ENCODE results near the gene PPCDC. TPM values are rescaled to one million over a fixed set of nuclear protein-coding genes. Genes with fewer than 3 reads are reported as not detected.

The PPCDC gene
- total and polyA plus RNA-seq, 4 experiments from 2014 or later, result 8.5 to 15.2 (median 13.3) TPM

- Mint-ChIP-seq H3K36me3 (no peaks in the 10 kb centered on the region), H3K4me3 (no peak overlapping the region), H3K4me1 (peaks cover 0 to 6% (median 1%) of the 10 kb centered on the region in 4 donors), H3K9me3 (no peaks in the 10 kb centered on the region), H3K27ac (no peak overlapping the region), H3K27me3 (peaks cover 6 to 7% of the 10 kb centered on the region in 2 donors)
- DNase-seq, result no peak
- Histone ChIP-seq H3K27ac (ENCODE audit: low read depth, low read length) (no peak overlapping the region), H3K27me3 (ENCODE audit: insufficient read depth, low read length) (no peaks in the 10 kb centered on the region), H3K4me1 (ENCODE audit: insufficient read depth, low read length) (no peaks in the 10 kb centered on the region), H3K36me3 (ENCODE audit: insufficient read depth, low read length) (no peaks in the 10 kb centered on the region), H3K4me3 (ENCODE audit: low read length in 2 of 2) (no peak overlapping the region), H3K9me3 (ENCODE audit: control insufficient read depth in 1 of 2, low read length in 2 of 2) (no peaks in the 10 kb centered on the region)
- intact Hi-C loops (cut with micrococcal nuclease), result no loop called here
- ChIA-PET POLR2A (ENCODE audit: partially characterized antibody) (no interaction called here), CTCF (ENCODE audit: partially characterized antibody) (no interaction called here)
Observed at GRCh38 chr15:75008629-75009326, 14.6 kb upstream of the PPCDC start.

DNA sequence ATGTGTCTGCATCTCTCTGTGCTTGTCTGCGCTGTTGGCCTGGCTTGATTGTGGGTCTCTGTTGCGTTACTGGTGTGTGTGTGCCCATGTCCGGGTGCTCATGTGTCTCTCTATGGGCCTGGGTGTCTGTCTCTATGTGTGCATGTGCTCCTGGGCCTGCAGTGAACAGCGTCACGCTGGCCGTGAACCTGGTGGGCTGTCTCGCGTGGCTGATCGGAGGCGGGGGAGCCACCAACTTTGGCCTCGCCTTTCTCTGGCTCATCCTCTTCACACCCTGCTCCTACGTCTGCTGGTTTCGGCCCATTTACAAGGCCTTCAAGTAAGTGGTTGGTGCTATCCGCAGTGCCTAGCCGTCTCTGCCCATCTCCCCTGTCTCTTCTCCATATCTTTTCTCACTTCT lies 7.0 kb upstream of the PPCDC start:
- ChIA-PET POLR2A (ENCODE audit: partially characterized antibody) (no interaction called here), CTCF (ENCODE audit: partially characterized antibody) (no interaction called here)
- Mint-ChIP-seq H3K27me3 (peaks cover 0 to 2% of the 10 kb centered on the region in 2 donors), H3K4me3 (no peak overlapping the region), H3K4me1 (no peaks in the 10 kb centered on the region), H3K27ac (peak overlapping the region in 1 of 7 donors; percentile 18), H3K36me3 (no peaks in the 10 kb centered on the region), H3K9me3 (no peaks in the 10 kb centered on the region)
- Histone ChIP-seq H3K4me3 (ENCODE audit: low read length in 2 of 2) (no peak overlapping the region), H3K9me3 (ENCODE audit: control insufficient read depth in 1 of 2, low read length in 2 of 2) (no peaks in the 10 kb centered on the region), H3K36me3 (ENCODE audit: insufficient read depth, low read length) (no peaks in the 10 kb centered on the region), H3K4me1 (ENCODE audit: insufficient read depth, low read length) (no peaks in the 10 kb centered on the region), H3K27ac (ENCODE audit: low read depth, low read length) (no peak overlapping the region), H3K27me3 (ENCODE audit: insufficient read depth, low read length) (no peaks in the 10 kb centered on the region)
- intact Hi-C loops (cut with micrococcal nuclease), result no loop called here
- DNase-seq, result no peak

DNA sequence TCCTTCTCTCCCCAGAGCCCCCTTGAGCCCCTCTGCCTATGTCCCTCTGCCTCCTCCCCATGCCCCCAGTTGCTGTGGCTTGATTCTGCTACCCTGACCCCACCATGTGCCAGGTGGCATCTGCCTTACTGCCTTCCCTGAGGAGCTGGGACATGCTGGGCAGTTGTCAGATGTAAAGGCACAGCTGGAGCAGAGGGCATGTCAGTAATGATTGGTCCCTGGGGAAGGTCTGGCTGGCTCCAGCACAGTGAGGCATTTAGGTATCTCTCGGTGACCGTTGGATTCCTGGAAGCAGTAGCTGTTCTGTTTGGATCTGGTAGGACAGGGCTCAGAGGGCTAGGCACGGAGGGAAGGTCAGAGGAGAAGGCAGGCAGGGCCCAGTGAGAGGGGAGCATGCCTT lies 3.5 kb upstream of the PPCDC start:
- Mint-ChIP-seq H3K36me3 (peaks cover 0 to 7% of the 10 kb centered on the region in 2 donors), H3K27ac (no peak overlapping the region), H3K9me3 (no peaks in the 10 kb centered on the region), H3K27me3 (no peaks in the 10 kb centered on the region), H3K4me3 (no peak overlapping the region), H3K4me1 (peaks cover 6 to 21% (median 12%) of the 10 kb centered on the region in 4 donors)
- H3K9me3 ChIP-seq (ENCODE audit: control insufficient read depth in 1 of 2, low read length in 2 of 2), result no peaks in the 10 kb centered on the region
- intact Hi-C loops (cut with micrococcal nuclease), result loop anchor here (5.0 to 10.0 kb wide), 4 partner anchors 323 to 1025 kb away; partner anchors contain the start of genes EDC3, FBXO22, MAN2C1 and PML
- DNase-seq, result no peak
- ChIA-PET CTCF (ENCODE audit: partially characterized antibody) (interaction anchor here (1.6 kb wide), 1 partner anchor 9 kb away, joined by 5 read pairs; no protein-coding TSS in a partner anchor), POLR2A (ENCODE audit: partially characterized antibody) (no interaction called here)
- no peak overlapping the region for H3K27ac ChIP-seq (ENCODE audit: low read depth, low read length)
- H3K36me3 ChIP-seq (ENCODE audit: insufficient read depth, low read length), result no peaks in the 10 kb centered on the region
- peaks cover 16% of the 10 kb centered on the region for H3K4me1 ChIP-seq (ENCODE audit: insufficient read depth, low read length)
- no peaks in the 10 kb centered on the region for H3K27me3 ChIP-seq (ENCODE audit: insufficient read depth, low read length)
- H3K4me3 ChIP-seq (ENCODE audit: low read length in 2 of 2), result no peak overlapping the region

GRCh38 chr15:75021341-75021740 lies 2.0 kb upstream of the PPCDC start:
- ChIA-PET CTCF (ENCODE audit: partially characterized antibody) (no interaction called here), POLR2A (ENCODE audit: partially characterized antibody) (no interaction called here)
- no peaks in the 10 kb centered on the region for H3K36me3 ChIP-seq (ENCODE audit: insufficient read depth, low read length)
- H3K27me3 ChIP-seq (ENCODE audit: insufficient read depth, low read length), result no peaks in the 10 kb centered on the region
- DNase-seq, result no peak
- no peak overlapping the region for H3K4me3 ChIP-seq (ENCODE audit: low read length in 2 of 2)
- no peaks in the 10 kb centered on the region for H3K9me3 Mint-ChIP-seq
- H3K4me1 ChIP-seq (ENCODE audit: insufficient read depth, low read length), result peaks cover 20% of the 10 kb centered on the region
- peaks cover 9 to 28% (median 18%) of the 10 kb centered on the region in 4 donors for H3K4me1 Mint-ChIP-seq
- H3K27ac Mint-ChIP-seq, result no peak overlapping the region
- peaks cover 0 to 7% of the 10 kb centered on the region in 2 donors for H3K36me3 Mint-ChIP-seq
- H3K9me3 ChIP-seq (ENCODE audit: control insufficient read depth in 1 of 2, low read length in 2 of 2), result no peaks in the 10 kb centered on the region
- no peaks in the 10 kb centered on the region for H3K27me3 Mint-ChIP-seq
- no peak overlapping the region for H3K27ac ChIP-seq (ENCODE audit: low read depth, low read length)
- H3K4me3 Mint-ChIP-seq, result peak overlapping the region in 1 of 8 donors; percentile 64
- intact Hi-C loops (cut with micrococcal nuclease), result loop anchor here (5.0 to 10.0 kb wide), 4 partner anchors 324 to 1027 kb away; partner anchors contain the start of genes EDC3, FBXO22, MAN2C1 and PML

DNA sequence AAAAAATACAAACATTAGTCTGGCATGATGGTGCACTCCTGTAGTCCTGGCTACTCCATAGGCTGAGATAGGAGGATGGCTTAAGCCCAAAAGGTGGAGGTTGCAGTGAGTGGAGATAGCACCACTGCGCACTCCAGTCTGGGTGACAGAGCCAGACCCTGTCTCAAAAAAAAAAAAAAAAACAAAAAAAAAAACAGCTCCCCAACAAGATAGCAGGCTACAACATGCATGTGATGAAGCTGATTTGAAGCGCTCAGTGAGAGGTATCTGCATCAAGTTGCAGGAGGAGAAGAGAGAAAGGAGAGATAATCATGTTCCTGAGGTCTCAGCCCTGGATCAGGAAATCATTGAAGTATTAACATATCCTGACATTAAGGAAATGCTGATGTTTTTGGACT lies 608 bp upstream of the PPCDC start:
- intact Hi-C loops (cut with micrococcal nuclease), result loop anchor here (1.0 to 10.0 kb wide), 9 partner anchors 28 to 1028 kb away; partner anchors contain the start of genes COX5A, EDC3, FBXO22 and MAN2C1
- H3K4me3 Mint-ChIP-seq, result peak overlapping the region; percentile 92 to 99 (median 96)

GRCh38 chr15:75023872-75024636 lies 664 bp downstream of the PPCDC start:
- CTCF ChIA-PET (ENCODE audit: partially characterized antibody), result interaction anchor here (0.6 to 8.4 kb wide), 5 partner anchors 43 to 483 kb away, joined by 3 to 126 read pairs (median 3); partner anchors contain the start of gene C15orf39
- Mint-ChIP-seq H3K4me1 (peaks cover 11 to 30% (median 19%) of the 10 kb centered on the region in 4 donors), H3K4me3 (peak overlapping the region; percentile 92 to 99 (median 96)), H3K27me3 (no peaks in the 10 kb centered on the region), H3K9me3 (no peaks in the 10 kb centered on the region), H3K36me3 (peaks cover under 1 to 10% of the 10 kb centered on the region in 2 donors), H3K27ac (peak overlapping the region; percentile 71 to 97 (median 93))
- Histone ChIP-seq H3K9me3 (ENCODE audit: control insufficient read depth in 1 of 2, low read length in 2 of 2) (no peaks in the 10 kb centered on the region), H3K36me3 (ENCODE audit: insufficient read depth, low read length) (no peaks in the 10 kb centered on the region), H3K27me3 (ENCODE audit: insufficient read depth, low read length) (no peaks in the 10 kb centered on the region), H3K4me1 (ENCODE audit: insufficient read depth, low read length) (peaks cover 21% of the 10 kb centered on the region), H3K27ac (ENCODE audit: low read depth, low read length) (peak overlapping the region; percentile 76), H3K4me3 (ENCODE audit: low read length in 2 of 2) (peak overlapping the region; percentile 95 to 100)
- POLR2A ChIA-PET (ENCODE audit: partially characterized antibody), result interaction anchor here (0.6 to 3.6 kb wide), 18 partner anchors 19 to 624 kb away, joined by 3 to 23 read pairs (median 5); partner anchors contain the start of genes C15orf39, CLK3, COX5A and FAM219B
- intact Hi-C loops (cut with micrococcal nuclease), result loop anchor here (1.0 to 10.0 kb wide), 9 partner anchors 29 to 1029 kb away; partner anchors contain the start of genes COX5A, EDC3, FBXO22 and MAN2C1
- peak in 1 of 5 donors; percentile 8 for DNase-seq

More for the DNA sequence above, 608 bp upstream of the PPCDC start:
- Histone ChIP-seq H3K27me3 (ENCODE audit: insufficient read depth, low read length) (no peaks in the 10 kb centered on the region), H3K36me3 (ENCODE audit: insufficient read depth, low read length) (no peaks in the 10 kb centered on the region), H3K27ac (ENCODE audit: low read depth, low read length) (no peak overlapping the region), H3K9me3 (ENCODE audit: control insufficient read depth in 1 of 2, low read length in 2 of 2) (no peaks in the 10 kb centered on the region), H3K4me3 (ENCODE audit: low read length in 2 of 2) (no peak overlapping the region), H3K4me1 (ENCODE audit: insufficient read depth, low read length) (peaks cover 20% of the 10 kb centered on the region)
- DNase-seq, result no peak
- Mint-ChIP-seq H3K9me3 (no peaks in the 10 kb centered on the region), H3K27me3 (no peaks in the 10 kb centered on the region), H3K27ac (peak overlapping the region in 3 of 7 donors; percentile 71 to 96 (median 93)), H3K4me1 (peaks cover 10 to 28% (median 18%) of the 10 kb centered on the region in 4 donors), H3K36me3 (peaks cover 0 to 9% of the 10 kb centered on the region in 2 donors)
- ChIA-PET CTCF (ENCODE audit: partially characterized antibody) (interaction anchor here (1.1 to 8.4 kb wide), 3 partner anchors 44 to 184 kb away, joined by 3 to 126 read pairs (median 6); partner anchors contain the start of gene C15orf39), POLR2A (ENCODE audit: partially characterized antibody) (interaction anchor here (0.7 to 3.6 kb wide), 15 partner anchors 21 to 617 kb away, joined by 3 to 23 read pairs (median 5); partner anchors contain the start of genes C15orf39, CLK3, COX5A and IMP3)

Data from CD4-positive, alpha-beta memory T cell (primary cell).